ENCODE data around the gene CISD3. TPM values are rescaled to one million over a fixed set of nuclear protein-coding genes. Genes with fewer than 3 reads are reported as not detected.

Gene CISD3
- total and polyA plus RNA-seq, 2 of the 4 experiments (the other 2 are of a cell fraction) = 1.3 to 14.1 TPM

DNA sequence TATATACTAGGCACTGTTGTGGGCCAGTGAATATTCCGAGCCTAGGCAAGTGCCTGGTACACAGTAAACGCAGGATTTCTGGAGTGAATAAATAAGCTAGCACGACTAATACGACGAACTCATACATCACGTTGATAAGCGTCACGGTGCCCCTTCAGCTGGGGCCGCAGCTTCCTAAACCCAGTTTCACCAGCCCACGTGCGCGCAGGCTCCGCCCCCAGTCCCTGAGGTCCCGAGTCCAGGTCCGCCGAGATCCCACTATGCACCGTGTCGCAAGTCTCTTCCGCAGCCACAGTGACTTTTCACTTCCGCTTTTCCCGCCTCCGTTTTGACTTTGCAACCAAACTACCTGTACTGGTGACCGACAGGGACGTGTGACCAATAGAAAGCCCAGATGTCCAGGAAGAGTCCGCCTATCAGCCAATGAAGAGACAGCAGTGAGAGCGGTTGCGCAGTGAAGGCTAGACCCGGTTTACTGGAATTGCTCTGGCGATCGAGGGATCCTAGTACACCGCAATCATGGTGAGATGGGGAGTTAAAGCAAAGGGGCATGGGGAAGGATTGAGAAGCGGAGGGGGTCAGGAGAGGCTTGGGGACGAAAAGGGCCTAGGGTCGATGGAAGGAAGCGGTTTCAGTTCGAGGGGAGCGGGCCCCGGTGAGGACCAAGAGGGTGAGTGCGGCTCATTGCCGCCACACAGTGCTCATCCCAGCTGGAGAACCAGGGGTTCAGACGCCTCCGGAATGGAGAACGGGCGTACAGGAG, 22.3 kb downstream of the CISD3 start, which contains the start of gene PSMB3 (continued):
- TF ChIP-seq, protein P1, sequence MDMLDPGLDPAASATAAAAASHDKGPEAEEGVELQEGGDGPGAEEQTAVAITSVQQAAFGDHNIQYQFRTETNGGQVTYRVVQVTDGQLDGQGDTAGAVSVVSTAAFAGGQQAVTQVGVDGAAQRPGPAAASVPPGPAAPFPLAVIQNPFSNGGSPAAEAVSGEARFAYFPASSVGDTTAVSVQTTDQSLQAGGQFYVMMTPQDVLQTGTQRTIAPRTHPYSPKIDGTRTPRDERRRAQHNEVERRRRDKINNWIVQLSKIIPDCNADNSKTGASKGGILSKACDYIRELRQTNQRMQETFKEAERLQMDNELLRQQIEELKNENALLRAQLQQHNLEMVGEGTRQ (IDR thresholded peaks at IDR 0.05; ENCODE audit: low read depth, low read length) = peak; percentile 87

DNA sequence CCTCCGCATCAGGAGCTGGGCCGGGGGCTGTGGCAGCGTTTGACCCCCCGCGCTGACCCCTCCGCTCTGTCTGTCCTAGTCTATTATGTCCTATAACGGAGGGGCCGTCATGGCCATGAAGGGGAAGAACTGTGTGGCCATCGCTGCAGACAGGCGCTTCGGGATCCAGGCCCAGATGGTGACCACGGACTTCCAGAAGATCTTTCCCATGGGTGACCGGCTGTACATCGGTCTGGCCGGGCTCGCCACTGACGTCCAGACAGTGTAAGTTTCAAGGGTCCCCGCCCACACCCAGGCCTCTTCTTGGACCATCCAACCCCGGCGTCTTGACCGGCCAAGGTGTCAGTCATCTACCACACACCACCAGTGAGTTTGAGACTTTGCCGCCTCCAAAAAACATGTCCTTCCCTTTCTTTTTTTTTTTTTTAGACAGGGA, 22.9 kb downstream of the CISD3 start:
- H3K9me3 ChIP-seq (ENCODE audit: control insufficient read depth, insufficient read depth, low read length) = no peaks in the 10 kb centered on the region
- H3K4me2 ChIP-seq (ENCODE audit: low read depth, low read length) = peak overlapping the region; percentile 80
- H4K8ac ChIP-seq (ENCODE audit: low read depth in 2 of 2, low read length in 2 of 2) = peak overlapping the region; percentile 13 to 91; a peak in 3 of 4 replicates
- peak overlapping the region; percentile 91 for H2AK9ac ChIP-seq (replicated peaks; ENCODE audit: low read depth, low read length, poor library complexity)
- H2BK120ac ChIP-seq (ENCODE audit: low read depth, low read length) = no peak overlapping the region
- no peak overlapping the region for H4K5ac ChIP-seq (ENCODE audit: low read depth, low read length)
- ATAC-seq (ENCODE audit: low read depth) = no peak
- H3K4me3 ChIP-seq (ENCODE audit: insufficient read depth, low read depth, low read length) = peak overlapping the region; percentile 84
- no peak overlapping the region for H2BK15ac ChIP-seq (ENCODE audit: low read depth, low read length)
- in situ Hi-C loops (cut with MboI; ENCODE audit: low sequenced_read_pairs) (no loop called here), intact Hi-C loops (cut with micrococcal nuclease) (loop anchor here (5.0 kb wide), 1 partner anchor 119 kb away; the partner anchor contains the start of gene LASP1), dilution Hi-C loops (cut with HindIII; ENCODE audit: low sequenced_read_pairs, unreplicated experiment) (no loop called here)
- H3K79me1 ChIP-seq (ENCODE audit: low read depth in 1 of 2, low read length in 2 of 2) = peaks cover 10 to 39% of the 10 kb centered on the region in 2 experiments
- ChIA-PET CTCF (no interaction called here), POLR2A (ENCODE audit: unreplicated experiment) (interaction anchor here (0.6 kb wide), 1 partner anchor 452 kb away, joined by 4 read pairs; no protein-coding TSS in a partner anchor)
- peak overlapping the region; percentile 97 for H3K9ac ChIP-seq (ENCODE audit: low read depth, low read length)
- peaks cover 18% of the 10 kb centered on the region for H3K36me3 ChIP-seq (ENCODE audit: control insufficient read depth, insufficient read depth, low read length)
- H3K23ac ChIP-seq (ENCODE audit: low read depth, low read length) = peak overlapping the region; percentile 75; the same call in 1 of the 2 replicates
- H2BK5ac ChIP-seq (ENCODE audit: low read depth, low read length, poor library complexity, severe bottlenecking) = peak overlapping the region; percentile 87
- peak overlapping the region; percentile 94 for H2AK5ac ChIP-seq (ENCODE audit: low read depth, low read length)
- no peak overlapping the region for H2BK20ac ChIP-seq (ENCODE audit: low read depth, low read length)
- DNase-seq = no peak
- peak overlapping the region; percentile 60; the same call in 1 of the 2 replicates for H4K91ac ChIP-seq (ENCODE audit: insufficient read depth, low read depth, low read length)
- TF ChIP-seq MAFK (IDR thresholded peaks at IDR 0.05; ENCODE audit: low read depth, low read length) = no peak
- TF ChIP-seq, protein P1 (IDR thresholded peaks at IDR 0.05; ENCODE audit: low read depth, low read length) = no peak
- no peak overlapping the region for H3K18ac ChIP-seq (ENCODE audit: low read depth, low read length)
- peak overlapping the region; percentile 97 for H2AFZ ChIP-seq (replicated peaks; ENCODE audit: low read length, poor library complexity)
- TSS peak; percentile 59 for BruUV-seq (replicated peaks)
- H3K27me3 ChIP-seq (ENCODE audit: control insufficient read depth, insufficient read depth, low read length) = no peaks in the 10 kb centered on the region
- H3K4me1 ChIP-seq (ENCODE audit: control insufficient read depth, insufficient read depth, low read length) = peaks cover 1% of the 10 kb centered on the region; the same call in 1 of the 2 replicates
- H3K4ac ChIP-seq (ENCODE audit: low read depth, low read length) = peak overlapping the region; percentile 93
- H4K20me1 ChIP-seq (ENCODE audit: insufficient read depth, low read length) = peaks cover 7% of the 10 kb centered on the region; the same call in 1 of the 2 replicates
- peak overlapping the region; percentile 90 for H3K27ac ChIP-seq (ENCODE audit: insufficient read depth, low read length)
- WGBS, 2 experiments (ENCODE audit: extremely low coverage in 2 of 2, insufficient read length in 1 of 2) = 12% methylated on average over 15 of the region's 22 CpGs; no CpG with 5 or more reads in 1 of the 2 experiments
- H3K14ac ChIP-seq (replicated peaks; ENCODE audit: low read depth, low read length) = peak overlapping the region; percentile 90; the same call in 1 of the 2 replicates
- H3K9me1 ChIP-seq (ENCODE audit: insufficient read depth, low read length) = no peaks in the 10 kb centered on the region
- peak overlapping the region; percentile 74; the same call in 1 of the 2 replicates for H3K56ac ChIP-seq (ENCODE audit: extremely low read depth, insufficient read depth, low read length)
